ENCODE measurements around the gene HDAC9.

HDAC9 gene

DNA sequence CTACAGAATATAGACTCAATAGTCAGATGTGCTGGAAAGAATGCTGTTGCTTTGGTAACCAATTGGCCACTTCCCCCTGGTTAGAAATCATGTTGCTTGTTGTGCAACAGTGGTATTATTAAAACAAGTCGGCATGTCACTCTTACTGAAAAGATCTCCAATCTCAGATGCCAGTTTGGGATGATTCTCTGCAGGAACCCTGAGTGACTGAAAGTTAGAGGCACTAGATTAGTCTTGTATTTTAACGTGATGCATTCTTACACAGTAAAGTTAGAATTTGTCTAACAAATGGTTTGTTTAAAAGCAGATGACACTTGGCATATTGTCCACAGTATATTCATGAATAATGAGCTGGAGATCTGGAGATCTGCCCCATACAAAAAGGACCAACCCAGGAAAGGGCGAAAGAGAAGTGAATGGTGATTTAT lies 334.3 kb downstream of the HDAC9 start:
- H3K4me1 ChIP-seq (ENCODE audit: insufficient read depth, low read length) = no peaks in the 10 kb centered on the region
- H3K9me3 ChIP-seq (ENCODE audit: insufficient read depth, low read length, severe bottlenecking) = no peaks in the 10 kb centered on the region
- H2AFZ ChIP-seq (ENCODE audit: low read depth, low read length) = no peak overlapping the region
- H3K27ac ChIP-seq (ENCODE audit: low read length) = no peak overlapping the region
- TF ChIP-seq EZH2 (IDR thresholded peaks at IDR 0.05; ENCODE audit: borderline replicate concordance, low read depth, low read length, severe bottlenecking) = no peak
- H3K4me3 ChIP-seq (ENCODE audit: low read depth in 1 of 2, low read length in 2 of 2) = no peak overlapping the region
- DNase-seq (no peak), ATAC-seq (ENCODE audit: insufficient read depth, low read depth) (no peak)
- no peaks in the 10 kb centered on the region for H3K36me3 ChIP-seq (ENCODE audit: insufficient read depth, low read length)
- no peaks in the 10 kb centered on the region for H4K20me1 ChIP-seq (ENCODE audit: insufficient read depth, low read length)
- H3K9ac ChIP-seq (ENCODE audit: low read depth, low read length) = no peak overlapping the region
- no peaks in the 10 kb centered on the region for H3K79me2 ChIP-seq (ENCODE audit: insufficient read depth, low read length)
- no peaks in the 10 kb centered on the region for H3K27me3 ChIP-seq (ENCODE audit: insufficient read depth, low read length, poor library complexity)
- H3K4me2 ChIP-seq (ENCODE audit: insufficient read depth, low read length) = no peak overlapping the region

DNA sequence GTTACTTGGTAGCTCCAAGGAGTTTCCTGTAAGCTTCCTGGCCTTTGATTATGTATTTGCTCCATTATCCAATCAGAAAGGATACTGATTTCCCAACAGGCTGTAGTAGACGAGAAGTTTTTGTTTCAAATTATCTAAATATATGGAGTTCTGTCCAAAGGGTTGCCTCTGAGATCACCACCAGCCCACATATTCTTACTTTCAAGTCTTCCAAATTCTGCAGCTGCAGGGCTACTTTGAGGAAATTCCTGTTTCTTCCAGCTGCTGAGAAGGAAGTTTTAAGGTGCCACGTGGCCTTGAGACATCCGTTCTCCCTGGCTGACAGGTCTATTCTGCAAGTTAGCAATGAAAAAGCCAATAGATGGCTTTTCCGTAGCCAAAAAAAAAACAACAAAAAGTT lies 335.9 kb downstream of the HDAC9 start:
- no peak overlapping the region for H3K4me2 ChIP-seq (ENCODE audit: insufficient read depth, low read length)
- no peak overlapping the region for H3K9ac ChIP-seq (ENCODE audit: low read depth, low read length)
- no peaks in the 10 kb centered on the region for H3K36me3 ChIP-seq (ENCODE audit: insufficient read depth, low read length)
- H2AFZ ChIP-seq (ENCODE audit: low read depth, low read length) = no peak overlapping the region
- DNase-seq (no peak), ATAC-seq (ENCODE audit: insufficient read depth, low read depth) (no peak)
- H3K27ac ChIP-seq (ENCODE audit: low read length) = no peak overlapping the region
- no peak for TF ChIP-seq EZH2 (IDR thresholded peaks at IDR 0.05; ENCODE audit: borderline replicate concordance, low read depth, low read length, severe bottlenecking)
- TF ChIP-seq, protein P1, sequence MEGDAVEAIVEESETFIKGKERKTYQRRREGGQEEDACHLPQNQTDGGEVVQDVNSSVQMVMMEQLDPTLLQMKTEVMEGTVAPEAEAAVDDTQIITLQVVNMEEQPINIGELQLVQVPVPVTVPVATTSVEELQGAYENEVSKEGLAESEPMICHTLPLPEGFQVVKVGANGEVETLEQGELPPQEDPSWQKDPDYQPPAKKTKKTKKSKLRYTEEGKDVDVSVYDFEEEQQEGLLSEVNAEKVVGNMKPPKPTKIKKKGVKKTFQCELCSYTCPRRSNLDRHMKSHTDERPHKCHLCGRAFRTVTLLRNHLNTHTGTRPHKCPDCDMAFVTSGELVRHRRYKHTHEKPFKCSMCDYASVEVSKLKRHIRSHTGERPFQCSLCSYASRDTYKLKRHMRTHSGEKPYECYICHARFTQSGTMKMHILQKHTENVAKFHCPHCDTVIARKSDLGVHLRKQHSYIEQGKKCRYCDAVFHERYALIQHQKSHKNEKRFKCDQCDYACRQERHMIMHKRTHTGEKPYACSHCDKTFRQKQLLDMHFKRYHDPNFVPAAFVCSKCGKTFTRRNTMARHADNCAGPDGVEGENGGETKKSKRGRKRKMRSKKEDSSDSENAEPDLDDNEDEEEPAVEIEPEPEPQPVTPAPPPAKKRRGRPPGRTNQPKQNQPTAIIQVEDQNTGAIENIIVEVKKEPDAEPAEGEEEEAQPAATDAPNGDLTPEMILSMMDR (IDR thresholded peaks at IDR 0.05; ENCODE audit: borderline replicate concordance, extremely low read depth, low read length, poor library complexity, severe bottlenecking) = no peak
- no peak overlapping the region for H3K4me3 ChIP-seq (ENCODE audit: low read depth in 1 of 2, low read length in 2 of 2)
- H4K20me1 ChIP-seq (ENCODE audit: insufficient read depth, low read length) = no peaks in the 10 kb centered on the region
- no peaks in the 10 kb centered on the region for H3K4me1 ChIP-seq (ENCODE audit: insufficient read depth, low read length)
- H3K9me3 ChIP-seq (ENCODE audit: insufficient read depth, low read length, severe bottlenecking) = no peaks in the 10 kb centered on the region
- H3K79me2 ChIP-seq (ENCODE audit: insufficient read depth, low read length) = no peaks in the 10 kb centered on the region
- H3K27me3 ChIP-seq (ENCODE audit: insufficient read depth, low read length, poor library complexity) = no peaks in the 10 kb centered on the region

DNA sequence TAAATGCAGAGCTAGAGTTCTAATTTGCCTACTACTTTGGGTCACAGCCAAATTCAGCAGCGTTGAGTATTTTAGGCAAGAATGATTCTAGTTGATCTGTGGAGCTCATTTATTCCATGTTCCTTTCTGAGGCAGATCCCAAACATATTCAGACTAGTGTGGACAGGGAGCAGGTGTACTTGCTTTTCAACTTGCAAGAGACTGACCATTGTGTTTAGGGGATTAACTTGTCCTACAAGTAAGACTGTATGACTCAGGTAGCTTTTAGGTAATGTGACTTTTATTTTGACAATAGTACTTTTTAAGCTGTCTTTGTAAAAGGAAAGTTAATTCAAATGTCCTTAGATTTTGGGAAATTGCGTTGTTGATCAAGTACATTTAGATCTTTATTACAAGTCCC lies 336.4 kb downstream of the HDAC9 start:
- ATAC-seq (ENCODE audit: insufficient read depth, low read depth) (no peak), DNase-seq (no peak)
- no peaks in the 10 kb centered on the region for H3K79me2 ChIP-seq (ENCODE audit: insufficient read depth, low read length)
- no peaks in the 10 kb centered on the region for H3K9me3 ChIP-seq (ENCODE audit: insufficient read depth, low read length, severe bottlenecking)
- no peak overlapping the region for H3K27ac ChIP-seq (ENCODE audit: low read length)
- no peaks in the 10 kb centered on the region for H4K20me1 ChIP-seq (ENCODE audit: insufficient read depth, low read length)
- no peak overlapping the region for H2AFZ ChIP-seq (ENCODE audit: low read depth, low read length)
- TF ChIP-seq EZH2 (IDR thresholded peaks at IDR 0.05; ENCODE audit: borderline replicate concordance, low read depth, low read length, severe bottlenecking) = no peak
- TF ChIP-seq, protein P1 (IDR thresholded peaks at IDR 0.05; ENCODE audit: borderline replicate concordance, extremely low read depth, low read length, poor library complexity, severe bottlenecking) = no peak
- H3K36me3 ChIP-seq (ENCODE audit: insufficient read depth, low read length) = no peaks in the 10 kb centered on the region
- no peak overlapping the region for H3K4me2 ChIP-seq (ENCODE audit: insufficient read depth, low read length)
- no peaks in the 10 kb centered on the region for H3K27me3 ChIP-seq (ENCODE audit: insufficient read depth, low read length, poor library complexity)
- H3K4me3 ChIP-seq (ENCODE audit: low read depth in 1 of 2, low read length in 2 of 2) = no peak overlapping the region
- no peaks in the 10 kb centered on the region for H3K4me1 ChIP-seq (ENCODE audit: insufficient read depth, low read length)
- H3K9ac ChIP-seq (ENCODE audit: low read depth, low read length) = no peak overlapping the region

DNA sequence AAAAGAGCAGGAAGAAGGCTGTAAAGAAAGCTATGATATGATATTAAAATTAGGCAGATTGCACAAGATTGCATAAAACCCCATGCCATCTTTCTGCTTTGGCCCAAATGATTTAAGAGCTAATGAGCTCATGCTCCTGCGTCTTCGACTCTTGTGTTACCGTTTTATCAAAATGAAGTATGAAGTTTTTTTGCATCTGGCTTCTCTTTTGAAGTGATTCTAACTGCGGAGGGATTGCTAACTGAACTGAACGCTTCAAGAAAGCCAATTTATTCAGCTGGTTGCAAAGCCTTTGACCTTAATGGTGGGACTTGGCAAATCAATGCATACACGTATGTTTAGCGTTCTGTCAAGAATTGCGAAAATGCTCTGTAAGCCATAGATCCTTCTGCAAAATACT lies 339.0 kb downstream of the HDAC9 start:
- ATAC-seq (ENCODE audit: insufficient read depth, low read depth) (no peak), DNase-seq (no peak)
- Histone ChIP-seq H2AFZ (ENCODE audit: low read depth, low read length) (no peak overlapping the region), H3K27ac (ENCODE audit: low read length) (no peak overlapping the region), H4K20me1 (ENCODE audit: insufficient read depth, low read length) (no peaks in the 10 kb centered on the region), H3K79me2 (ENCODE audit: insufficient read depth, low read length) (no peaks in the 10 kb centered on the region), H3K9ac (ENCODE audit: low read depth, low read length) (no peak overlapping the region), H3K4me2 (ENCODE audit: insufficient read depth, low read length) (no peak overlapping the region), H3K27me3 (ENCODE audit: insufficient read depth, low read length, poor library complexity) (no peaks in the 10 kb centered on the region), H3K4me1 (ENCODE audit: insufficient read depth, low read length) (no peaks in the 10 kb centered on the region), H3K4me3 (ENCODE audit: low read depth in 1 of 2, low read length in 2 of 2) (no peak overlapping the region), H3K9me3 (ENCODE audit: insufficient read depth, low read length, severe bottlenecking) (no peaks in the 10 kb centered on the region), H3K36me3 (ENCODE audit: insufficient read depth, low read length) (no peaks in the 10 kb centered on the region)
- no peak for TF ChIP-seq EZH2 (IDR thresholded peaks at IDR 0.05; ENCODE audit: borderline replicate concordance, low read depth, low read length, severe bottlenecking)
- TF ChIP-seq, protein P1 (IDR thresholded peaks at IDR 0.05; ENCODE audit: borderline replicate concordance, extremely low read depth, low read length, poor library complexity, severe bottlenecking) = no peak

Data from DND-41 (cell line).